ENCODE measurements around the gene CYB5R4. TPM values are rescaled to one million over a fixed set of nuclear protein-coding genes. Genes with fewer than 3 reads are reported as not detected.

Gene CYB5R4
- total RNA-seq, 1 experiment from 2014 or later: 12.5 TPM

DNA sequence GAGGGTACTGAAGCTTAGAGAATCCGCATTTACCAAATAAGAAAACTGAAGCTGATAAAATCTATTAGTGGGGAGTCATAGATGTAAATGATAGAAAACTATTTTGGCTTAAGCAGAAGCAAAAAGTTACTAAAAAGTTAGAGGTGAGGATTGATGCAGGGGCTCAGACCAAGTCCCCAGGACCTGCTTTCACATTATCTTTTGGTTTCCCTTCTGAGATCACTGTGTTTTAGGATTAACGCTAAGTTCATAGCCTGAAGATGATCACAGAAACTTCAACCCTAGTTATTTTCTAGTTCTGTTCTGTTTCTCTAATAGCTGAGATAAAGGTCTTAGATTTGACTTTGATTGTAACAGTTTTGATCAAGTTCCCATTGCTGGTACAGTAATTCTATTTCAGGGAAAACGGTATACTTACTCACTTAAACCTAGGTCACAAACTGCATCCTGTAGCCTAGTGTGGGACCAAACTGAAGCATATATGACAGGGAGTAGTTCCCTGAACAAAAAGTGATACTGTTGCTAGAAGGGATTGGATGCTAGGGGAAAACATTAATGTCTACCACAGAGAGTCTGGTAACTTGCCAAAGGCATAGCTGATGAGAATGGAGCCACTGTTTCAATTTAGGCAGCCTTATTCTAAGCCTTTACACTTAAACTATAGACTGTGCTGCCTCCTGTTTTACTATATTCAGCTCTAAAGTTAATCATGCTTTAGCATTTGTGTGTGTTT is 13.1 kb downstream of the CYB5R4 start (continued):
- no peak for TF ChIP-seq PRDM15 (CRISPR knock-in tag; IDR thresholded peaks at IDR 0.05)
- no peak for TF ChIP-seq GTF2I (CRISPR knock-in tag; conservative IDR thresholded peaks at IDR 0.05)
- no peak for TF ChIP-seq ZNF425 (CRISPR knock-in tag; conservative IDR thresholded peaks at IDR 0.05)
- no peak for TF ChIP-seq ZNF512 (CRISPR knock-in tag; IDR thresholded peaks at IDR 0.05; ENCODE audit: borderline replicate concordance)
- TF ChIP-seq ATF1 (CRISPR knock-in tag; IDR thresholded peaks at IDR 0.05): no peak
- TF ChIP-seq, protein P1, sequence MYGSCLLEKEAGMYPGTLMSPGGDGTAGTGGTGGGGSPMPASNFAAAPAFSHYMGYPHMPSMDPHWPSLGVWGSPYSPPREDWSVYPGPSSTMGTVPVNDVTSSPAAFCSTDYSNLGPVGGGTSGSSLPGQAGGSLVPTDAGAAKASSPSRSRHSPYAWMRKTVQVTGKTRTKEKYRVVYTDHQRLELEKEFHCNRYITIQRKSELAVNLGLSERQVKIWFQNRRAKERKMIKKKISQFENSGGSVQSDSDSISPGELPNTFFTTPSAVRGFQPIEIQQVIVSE (CRISPR knock-in tag; IDR thresholded peaks at IDR 0.05; ENCODE audit: borderline replicate concordance): no peak
- TF ChIP-seq, protein P2, sequence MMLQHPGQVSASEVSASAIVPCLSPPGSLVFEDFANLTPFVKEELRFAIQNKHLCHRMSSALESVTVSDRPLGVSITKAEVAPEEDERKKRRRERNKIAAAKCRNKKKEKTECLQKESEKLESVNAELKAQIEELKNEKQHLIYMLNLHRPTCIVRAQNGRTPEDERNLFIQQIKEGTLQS (CRISPR knock-in tag; conservative IDR thresholded peaks at IDR 0.05): no peak

GRCh38 chr6:83873869-83874268 is 14.4 kb downstream of the CYB5R4 start:
- CTCF ChIA-PET: no interaction called here
- H3K36me3 Mint-ChIP-seq: peaks cover 6% of the 10 kb centered on the region; the same call in 1 of the 2 replicates
- H3K27ac Mint-ChIP-seq: peak overlapping the region; percentile 21
- peaks cover 18% of the 10 kb centered on the region for H3K4me1 Mint-ChIP-seq
- no peak overlapping the region for H3K4me3 Mint-ChIP-seq
- H3K27me3 Mint-ChIP-seq (ENCODE audit: low read depth): no peaks in the 10 kb centered on the region
- POLR2A ChIA-PET: no interaction called here
- H3K9me3 Mint-ChIP-seq: no peaks in the 10 kb centered on the region
- no peak for DNase-seq (ENCODE audit: low spot score)
- no peak for ATAC-seq
- TF ChIP-seq NR1H2 (CRISPR knock-in tag; IDR thresholded peaks at IDR 0.05) (no peak), NFE2L1 (CRISPR knock-in tag; IDR thresholded peaks at IDR 0.05) (no peak), NR3C1 (CRISPR knock-in tag; conservative IDR thresholded peaks at IDR 0.05; ENCODE audit: low read depth) (no peak), ATF1 (CRISPR knock-in tag; IDR thresholded peaks at IDR 0.05) (no peak), NFYB (CRISPR knock-in tag; conservative IDR thresholded peaks at IDR 0.05; ENCODE audit: low read depth) (no peak)
- TF ChIP-seq, protein P1 (CRISPR knock-in tag; IDR thresholded peaks at IDR 0.05; ENCODE audit: borderline replicate concordance): no peak
- TF ChIP-seq, protein P3, sequence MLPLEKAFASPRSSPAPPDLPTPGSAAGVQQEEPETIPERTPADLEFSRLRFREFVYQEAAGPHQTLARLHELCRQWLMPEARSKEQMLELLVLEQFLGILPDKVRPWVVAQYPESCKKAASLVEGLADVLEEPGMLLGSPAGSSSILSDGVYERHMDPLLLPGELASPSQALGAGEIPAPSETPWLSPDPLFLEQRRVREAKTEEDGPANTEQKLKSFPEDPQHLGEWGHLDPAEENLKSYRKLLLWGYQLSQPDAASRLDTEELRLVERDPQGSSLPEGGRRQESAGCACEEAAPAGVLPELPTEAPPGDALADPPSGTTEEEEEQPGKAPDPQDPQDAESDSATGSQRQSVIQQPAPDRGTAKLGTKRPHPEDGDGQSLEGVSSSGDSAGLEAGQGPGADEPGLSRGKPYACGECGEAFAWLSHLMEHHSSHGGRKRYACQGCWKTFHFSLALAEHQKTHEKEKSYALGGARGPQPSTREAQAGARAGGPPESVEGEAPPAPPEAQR (CRISPR knock-in tag; IDR thresholded peaks at IDR 0.05): no peak
- TF ChIP-seq, protein P4, sequence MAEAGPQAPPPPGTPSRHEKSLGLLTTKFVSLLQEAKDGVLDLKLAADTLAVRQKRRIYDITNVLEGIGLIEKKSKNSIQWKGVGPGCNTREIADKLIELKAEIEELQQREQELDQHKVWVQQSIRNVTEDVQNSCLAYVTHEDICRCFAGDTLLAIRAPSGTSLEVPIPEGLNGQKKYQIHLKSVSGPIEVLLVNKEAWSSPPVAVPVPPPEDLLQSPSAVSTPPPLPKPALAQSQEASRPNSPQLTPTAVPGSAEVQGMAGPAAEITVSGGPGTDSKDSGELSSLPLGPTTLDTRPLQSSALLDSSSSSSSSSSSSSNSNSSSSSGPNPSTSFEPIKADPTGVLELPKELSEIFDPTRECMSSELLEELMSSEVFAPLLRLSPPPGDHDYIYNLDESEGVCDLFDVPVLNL (CRISPR knock-in tag; IDR thresholded peaks at IDR 0.05; ENCODE audit: borderline replicate concordance, low read depth): no peak
- TF ChIP-seq, protein P5, sequence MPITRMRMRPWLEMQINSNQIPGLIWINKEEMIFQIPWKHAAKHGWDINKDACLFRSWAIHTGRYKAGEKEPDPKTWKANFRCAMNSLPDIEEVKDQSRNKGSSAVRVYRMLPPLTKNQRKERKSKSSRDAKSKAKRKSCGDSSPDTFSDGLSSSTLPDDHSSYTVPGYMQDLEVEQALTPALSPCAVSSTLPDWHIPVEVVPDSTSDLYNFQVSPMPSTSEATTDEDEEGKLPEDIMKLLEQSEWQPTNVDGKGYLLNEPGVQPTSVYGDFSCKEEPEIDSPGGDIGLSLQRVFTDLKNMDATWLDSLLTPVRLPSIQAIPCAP (CRISPR knock-in tag; IDR thresholded peaks at IDR 0.05): no peak
- TF ChIP-seq, protein P6, sequence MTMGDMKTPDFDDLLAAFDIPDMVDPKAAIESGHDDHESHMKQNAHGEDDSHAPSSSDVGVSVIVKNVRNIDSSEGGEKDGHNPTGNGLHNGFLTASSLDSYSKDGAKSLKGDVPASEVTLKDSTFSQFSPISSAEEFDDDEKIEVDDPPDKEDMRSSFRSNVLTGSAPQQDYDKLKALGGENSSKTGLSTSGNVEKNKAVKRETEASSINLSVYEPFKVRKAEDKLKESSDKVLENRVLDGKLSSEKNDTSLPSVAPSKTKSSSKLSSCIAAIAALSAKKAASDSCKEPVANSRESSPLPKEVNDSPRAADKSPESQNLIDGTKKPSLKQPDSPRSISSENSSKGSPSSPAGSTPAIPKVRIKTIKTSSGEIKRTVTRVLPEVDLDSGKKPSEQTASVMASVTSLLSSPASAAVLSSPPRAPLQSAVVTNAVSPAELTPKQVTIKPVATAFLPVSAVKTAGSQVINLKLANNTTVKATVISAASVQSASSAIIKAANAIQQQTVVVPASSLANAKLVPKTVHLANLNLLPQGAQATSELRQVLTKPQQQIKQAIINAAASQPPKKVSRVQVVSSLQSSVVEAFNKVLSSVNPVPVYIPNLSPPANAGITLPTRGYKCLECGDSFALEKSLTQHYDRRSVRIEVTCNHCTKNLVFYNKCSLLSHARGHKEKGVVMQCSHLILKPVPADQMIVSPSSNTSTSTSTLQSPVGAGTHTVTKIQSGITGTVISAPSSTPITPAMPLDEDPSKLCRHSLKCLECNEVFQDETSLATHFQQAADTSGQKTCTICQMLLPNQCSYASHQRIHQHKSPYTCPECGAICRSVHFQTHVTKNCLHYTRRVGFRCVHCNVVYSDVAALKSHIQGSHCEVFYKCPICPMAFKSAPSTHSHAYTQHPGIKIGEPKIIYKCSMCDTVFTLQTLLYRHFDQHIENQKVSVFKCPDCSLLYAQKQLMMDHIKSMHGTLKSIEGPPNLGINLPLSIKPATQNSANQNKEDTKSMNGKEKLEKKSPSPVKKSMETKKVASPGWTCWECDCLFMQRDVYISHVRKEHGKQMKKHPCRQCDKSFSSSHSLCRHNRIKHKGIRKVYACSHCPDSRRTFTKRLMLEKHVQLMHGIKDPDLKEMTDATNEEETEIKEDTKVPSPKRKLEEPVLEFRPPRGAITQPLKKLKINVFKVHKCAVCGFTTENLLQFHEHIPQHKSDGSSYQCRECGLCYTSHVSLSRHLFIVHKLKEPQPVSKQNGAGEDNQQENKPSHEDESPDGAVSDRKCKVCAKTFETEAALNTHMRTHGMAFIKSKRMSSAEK (CRISPR knock-in tag; IDR thresholded peaks at IDR 0.05; ENCODE audit: borderline replicate concordance): no peak
